HepG2 (cell line): ENCODE data around the gene KLF6. TPM values are rescaled to one million over a fixed set of nuclear protein-coding genes. Genes with fewer than 3 reads are reported as not detected.

ENCODE experiments used
- ATRX ChIP-seq: sonication (generic); formaldehyde crosslinking; IDR thresholded peaks from 2 replicates; pipeline ENCODE4 v1.4.0; 2020; ENCODE audit warnings: missing genetic modification reagents, borderline replicate concordance
- FOSL1 ChIP-seq: sonication (generic); formaldehyde crosslinking; IDR thresholded peaks from 2 replicates; pipeline ENCODE4 v1.9.0; 2021; ENCODE audit warnings: missing genetic modification reagents, borderline replicate concordance
- FOXJ3 ChIP-seq: sonication (generic); formaldehyde crosslinking; IDR thresholded peaks from 2 replicates; pipeline ENCODE4 v1.4.0; 2020; ENCODE audit warnings: missing genetic modification reagents, mild to moderate bottlenecking, borderline replicate concordance
- HOXA7 ChIP-seq: sonication (generic); formaldehyde crosslinking; IDR thresholded peaks from 2 replicates; pipeline ENCODE4 v1.8.1; 2022; ENCODE audit warnings: mild to moderate bottlenecking, missing genetic modification reagents, moderate library complexity
- KLF11 ChIP-seq: IDR thresholded peaks from 2 replicates; pipeline ENCODE4 v1.6.1; 2016; ENCODE audit warnings: missing compliant biosample characterization
- MED8 ChIP-seq: sonication (generic); formaldehyde crosslinking; IDR thresholded peaks from 2 replicates; pipeline ENCODE4 v1.8.1; 2023; ENCODE audit warnings: mild to moderate bottlenecking, missing genetic modification reagents; ENCODE audit not compliant: insufficient replicate concordance
- SCMH1 ChIP-seq: sonication (generic); formaldehyde crosslinking; IDR thresholded peaks from 2 replicates; pipeline ENCODE4 v1.9.0; 2021; ENCODE audit warnings: missing genetic modification reagents, mild to moderate bottlenecking, borderline replicate concordance
- SMC3 ChIP-seq: IDR thresholded peaks from 2 replicates; pipeline ENCODE4 v1.6.1; 2011; ENCODE audit warnings: low read length, improper control_type of control experiment
- SOX13 ChIP-seq, 3 experiments: fragments of 450-650 bp in 1 of 3; sonication (generic) in 1 of 3; formaldehyde crosslinking in 1 of 3; IDR thresholded peaks in 2 of 3; conservative IDR thresholded peaks in 1 of 3; 2 replicates each; pipeline versions ENCODE4 v1.5.0 to v1.6.1; 2016 to 2020; ENCODE audit warnings: antibody characterized with exemption in 1 of 3, mild to moderate bottlenecking in 1 of 3, missing compliant biosample characterization in 1 of 3, missing genetic modification reagents in 1 of 3, moderate library complexity in 1 of 3
- TBX3 ChIP-seq: fragments of 450-650 bp; IDR thresholded peaks from 2 replicates; pipeline ENCODE4 v1.6.1; 2017; ENCODE audit warnings: antibody characterized with exemption, mild to moderate bottlenecking, inconsistent platforms, borderline replicate concordance
- TP53 ChIP-seq: sonication (generic); formaldehyde crosslinking; conservative IDR thresholded peaks from 2 replicates; pipeline ENCODE4 v1.4.0; 2020; ENCODE audit warnings: missing genetic modification reagents
- ZBTB42 ChIP-seq: sonication (generic); formaldehyde crosslinking; IDR thresholded peaks from 2 replicates; pipeline ENCODE4 v1.5.0; 2020; ENCODE audit warnings: mild to moderate bottlenecking, missing genetic modification reagents
- ZMYM3 ChIP-seq: sonication (generic); formaldehyde crosslinking; IDR thresholded peaks from 2 replicates; pipeline ENCODE4 v1.5.1; 2020; ENCODE audit warnings: mild to moderate bottlenecking, missing genetic modification reagents
- ZNF224 ChIP-seq: sonication (generic); formaldehyde crosslinking; IDR thresholded peaks from 2 replicates; pipeline ENCODE4 v1.5.0; 2020; ENCODE audit warnings: mild to moderate bottlenecking, missing genetic modification reagents
- ZNF274 ChIP-seq: sonication (generic); formaldehyde crosslinking; IDR thresholded peaks from 2 replicates; pipeline ENCODE4 v1.5.1; 2020; ENCODE audit warnings: mild to moderate bottlenecking, missing genetic modification reagents
- ZNF660 ChIP-seq: sonication (generic); formaldehyde crosslinking; IDR thresholded peaks from 2 replicates; pipeline ENCODE4 v1.5.1; 2020; ENCODE audit warnings: mild to moderate bottlenecking, low read depth, missing genetic modification reagents, borderline replicate concordance
- ZNF773 ChIP-seq: sonication (generic); formaldehyde crosslinking; IDR thresholded peaks from 2 replicates; pipeline ENCODE4 v1.4.0; 2020; ENCODE audit warnings: missing genetic modification reagents, borderline replicate concordance
- polyA plus RNA-seq, 8 experiments: library from polyadenylated mRNA; depleted of rRNA in 3 of 8; stranded (reverse) in 7 of 8; unstranded in 1 of 8; fragments of >200 nt; fragmentation: Illumina TruSeq in 4 of 8; extraction: Trizol in 4 of 8; gene quantifications; 2 replicates each; pipeline versions ENCODE4 v1.2.1 to v1.2.3, GENCODE V29; 2011 to 2016; ENCODE audit warnings: low read depth in 4 of 8, missing spikeins in 1 of 8, mixed read lengths in 1 of 8; ENCODE audit not compliant: insufficient read depth in 1 of 8
- total RNA-seq, 5 experiments: library from RNA; depleted of rRNA; stranded (reverse); fragments of >200 nt; fragmentation: Illumina TruSeq; extraction: Trizol; gene quantifications; 2 replicates each; pipeline ENCODE4 v1.2.3, GENCODE V29; 2016; ENCODE audit warnings: low read depth in 1 of 5
- TF ChIP-seq, protein P1 (sequence below): sonication (generic); formaldehyde crosslinking; IDR thresholded peaks from 2 replicates; pipeline ENCODE4 v1.4.0; 2020; ENCODE audit warnings: missing genetic modification reagents
- TF ChIP-seq, protein P2 (sequence below): sonication (generic); formaldehyde crosslinking; IDR thresholded peaks from 2 replicates; pipeline ENCODE4 v1.5.0; 2020; ENCODE audit warnings: missing genetic modification reagents
- TF ChIP-seq, protein P3 (sequence below): sonication (generic); formaldehyde crosslinking; IDR thresholded peaks from 2 replicates; pipeline ENCODE4 v1.5.0; 2020; ENCODE audit warnings: missing genetic modification reagents
- TF ChIP-seq, protein P4 (sequence below): sonication (generic); formaldehyde crosslinking; IDR thresholded peaks from 2 replicates; pipeline ENCODE4 v1.5.0; 2020; ENCODE audit warnings: mild to moderate bottlenecking, missing genetic modification reagents
- TF ChIP-seq, protein P5 (sequence below): sonication (generic); formaldehyde crosslinking; IDR thresholded peaks from 2 replicates; pipeline ENCODE4 v1.4.0; 2020; ENCODE audit warnings: missing genetic modification reagents
- TF ChIP-seq, protein P6 (sequence below): IDR thresholded peaks from 2 replicates; pipeline ENCODE4 v1.6.1; 2016

Gene KLF6
- total and polyA plus RNA-seq, 2 of the 13 experiments (the other 11 are each of a cell fraction or from before 2014, with no cell fraction given), result 27.0 to 71.9 TPM

DNA sequence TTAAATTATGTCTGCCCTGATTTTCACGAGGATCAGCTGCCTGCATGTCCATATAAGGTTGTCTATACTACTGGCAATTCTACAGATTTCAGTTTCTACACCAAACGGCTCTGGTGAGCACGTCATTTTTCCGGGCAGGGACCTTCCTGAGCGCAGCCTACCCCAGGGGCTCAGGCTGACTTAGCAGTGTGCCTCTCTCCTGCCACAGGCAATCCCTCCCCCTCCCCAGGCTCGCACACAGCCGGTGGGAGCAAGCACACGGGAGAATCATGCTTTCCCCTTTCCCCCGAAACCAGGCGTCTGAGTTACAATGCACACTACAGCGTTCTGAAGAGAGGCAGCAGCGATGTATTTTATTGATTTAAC, 1.7 kb downstream of the KLF6 start (continued):
- TF ChIP-seq, protein P1, sequence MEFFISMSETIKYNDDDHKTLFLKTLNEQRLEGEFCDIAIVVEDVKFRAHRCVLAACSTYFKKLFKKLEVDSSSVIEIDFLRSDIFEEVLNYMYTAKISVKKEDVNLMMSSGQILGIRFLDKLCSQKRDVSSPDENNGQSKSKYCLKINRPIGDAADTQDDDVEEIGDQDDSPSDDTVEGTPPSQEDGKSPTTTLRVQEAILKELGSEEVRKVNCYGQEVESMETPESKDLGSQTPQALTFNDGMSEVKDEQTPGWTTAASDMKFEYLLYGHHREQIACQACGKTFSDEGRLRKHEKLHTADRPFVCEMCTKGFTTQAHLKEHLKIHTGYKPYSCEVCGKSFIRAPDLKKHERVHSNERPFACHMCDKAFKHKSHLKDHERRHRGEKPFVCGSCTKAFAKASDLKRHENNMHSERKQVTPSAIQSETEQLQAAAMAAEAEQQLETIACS (CRISPR knock-in tag), result no peak
- TF ChIP-seq, protein P2, sequence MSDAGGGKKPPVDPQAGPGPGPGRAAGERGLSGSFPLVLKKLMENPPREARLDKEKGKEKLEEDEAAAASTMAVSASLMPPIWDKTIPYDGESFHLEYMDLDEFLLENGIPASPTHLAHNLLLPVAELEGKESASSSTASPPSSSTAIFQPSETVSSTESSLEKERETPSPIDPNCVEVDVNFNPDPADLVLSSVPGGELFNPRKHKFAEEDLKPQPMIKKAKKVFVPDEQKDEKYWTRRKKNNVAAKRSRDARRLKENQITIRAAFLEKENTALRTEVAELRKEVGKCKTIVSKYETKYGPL (CRISPR knock-in tag), result no peak
- TF ChIP-seq FOXJ3 (CRISPR knock-in tag) (no peak), ZNF224 (0 out of 2 replicates have a peak, but pooled peaks have one; percentile 41), ZNF773 (CRISPR knock-in tag) (no peak), MED8 (no peak), ZBTB42 (CRISPR knock-in tag) (0 out of 2 replicates have a peak, but pooled peaks have one; percentile 20), SCMH1 (CRISPR knock-in tag) (no peak), FOSL1 (no peak), KLF11 (CRISPR knock-in tag) (no peak), SOX13 (IDR thresholded peaks at IDR 0.05) (no peak; the same call in 1 of the 2 replicates), SOX13 (CRISPR knock-in tag; conservative IDR thresholded peaks at IDR 0.05 in 1 of 2, IDR thresholded peaks at IDR 0.05 in 1 of 2) (0 out of 4 replicates have a peak, but pooled peaks of 1 of the 2 experiments have one; percentile 37), SMC3 (no peak), ZNF660 (CRISPR knock-in tag) (no peak), ZNF274 (no peak), ZMYM3 (no peak), TBX3 (no peak), TP53 (CRISPR knock-in tag) (no peak), HOXA7 (CRISPR knock-in tag) (no peak), ATRX (CRISPR knock-in tag) (no peak)
- TF ChIP-seq, protein P3, sequence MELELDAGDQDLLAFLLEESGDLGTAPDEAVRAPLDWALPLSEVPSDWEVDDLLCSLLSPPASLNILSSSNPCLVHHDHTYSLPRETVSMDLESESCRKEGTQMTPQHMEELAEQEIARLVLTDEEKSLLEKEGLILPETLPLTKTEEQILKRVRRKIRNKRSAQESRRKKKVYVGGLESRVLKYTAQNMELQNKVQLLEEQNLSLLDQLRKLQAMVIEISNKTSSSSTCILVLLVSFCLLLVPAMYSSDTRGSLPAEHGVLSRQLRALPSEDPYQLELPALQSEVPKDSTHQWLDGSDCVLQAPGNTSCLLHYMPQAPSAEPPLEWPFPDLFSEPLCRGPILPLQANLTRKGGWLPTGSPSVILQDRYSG, result no peak
- TF ChIP-seq, protein P4, sequence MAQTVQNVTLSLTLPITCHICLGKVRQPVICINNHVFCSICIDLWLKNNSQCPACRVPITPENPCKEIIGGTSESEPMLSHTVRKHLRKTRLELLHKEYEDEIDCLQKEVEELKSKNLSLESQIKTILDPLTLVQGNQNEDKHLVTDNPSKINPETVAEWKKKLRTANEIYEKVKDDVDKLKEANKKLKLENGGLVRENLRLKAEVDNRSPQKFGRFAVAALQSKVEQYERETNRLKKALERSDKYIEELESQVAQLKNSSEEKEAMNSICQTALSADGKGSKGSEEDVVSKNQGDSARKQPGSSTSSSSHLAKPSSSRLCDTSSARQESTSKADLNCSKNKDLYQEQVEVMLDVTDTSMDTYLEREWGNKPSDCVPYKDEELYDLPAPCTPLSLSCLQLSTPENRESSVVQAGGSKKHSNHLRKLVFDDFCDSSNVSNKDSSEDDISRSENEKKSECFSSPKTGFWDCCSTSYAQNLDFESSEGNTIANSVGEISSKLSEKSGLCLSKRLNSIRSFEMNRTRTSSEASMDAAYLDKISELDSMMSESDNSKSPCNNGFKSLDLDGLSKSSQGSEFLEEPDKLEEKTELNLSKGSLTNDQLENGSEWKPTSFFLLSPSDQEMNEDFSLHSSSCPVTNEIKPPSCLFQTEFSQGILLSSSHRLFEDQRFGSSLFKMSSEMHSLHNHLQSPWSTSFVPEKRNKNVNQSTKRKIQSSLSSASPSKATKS (CRISPR knock-in tag), result peak; percentile 25; the same call in 1 of the 2 replicates
- TF ChIP-seq, protein P5, sequence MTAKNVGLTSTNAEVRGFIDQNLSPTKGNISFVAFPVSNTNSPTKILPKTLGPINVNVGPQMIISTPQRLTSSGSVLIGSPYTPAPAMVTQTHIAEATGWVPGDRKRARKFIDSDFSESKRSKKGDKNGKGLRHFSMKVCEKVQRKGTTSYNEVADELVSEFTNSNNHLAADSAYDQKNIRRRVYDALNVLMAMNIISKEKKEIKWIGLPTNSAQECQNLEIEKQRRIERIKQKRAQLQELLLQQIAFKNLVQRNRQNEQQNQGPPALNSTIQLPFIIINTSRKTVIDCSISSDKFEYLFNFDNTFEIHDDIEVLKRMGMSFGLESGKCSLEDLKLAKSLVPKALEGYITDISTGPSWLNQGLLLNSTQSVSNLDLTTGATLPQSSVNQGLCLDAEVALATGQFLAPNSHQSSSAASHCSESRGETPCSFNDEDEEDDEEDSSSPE, result 0 out of 2 replicates have a peak, but pooled peaks have one; percentile 13
- TF ChIP-seq, protein P6, sequence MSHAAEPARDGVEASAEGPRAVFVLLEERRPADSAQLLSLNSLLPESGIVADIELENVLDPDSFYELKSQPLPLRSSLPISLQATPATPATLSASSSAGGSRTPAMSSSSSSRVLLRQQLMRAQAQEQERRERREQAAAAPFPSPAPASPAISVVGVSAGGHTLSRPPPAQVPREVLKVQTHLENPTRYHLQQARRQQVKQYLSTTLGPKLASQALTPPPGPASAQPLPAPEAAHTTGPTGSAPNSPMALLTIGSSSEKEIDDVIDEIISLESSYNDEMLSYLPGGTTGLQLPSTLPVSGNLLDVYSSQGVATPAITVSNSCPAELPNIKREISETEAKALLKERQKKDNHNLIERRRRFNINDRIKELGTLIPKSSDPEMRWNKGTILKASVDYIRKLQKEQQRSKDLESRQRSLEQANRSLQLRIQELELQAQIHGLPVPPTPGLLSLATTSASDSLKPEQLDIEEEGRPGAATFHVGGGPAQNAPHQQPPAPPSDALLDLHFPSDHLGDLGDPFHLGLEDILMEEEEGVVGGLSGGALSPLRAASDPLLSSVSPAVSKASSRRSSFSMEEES, result 0 out of 2 replicates have a peak, but pooled peaks have one; percentile 13
